ENCODE measurements around the gene CINP. TPM values are rescaled to one million over a fixed set of nuclear protein-coding genes. Genes with fewer than 3 reads are reported as not detected.

The CINP gene
- total and polyA plus RNA-seq, 9 of the 15 experiments (the other 6 are each of a cell fraction or from before 2014, with no cell fraction given) = 36.3 to 63.2 (median 43.7) TPM

- TF ChIP-seq GABPB1 (CRISPR knock-in tag; IDR thresholded peaks at IDR 0.05) (peak; percentile 41; the same call in 1 of the 2 replicates), NR2C2 (CRISPR knock-in tag; IDR thresholded peaks at IDR 0.05) (0 out of 2 replicates have a peak, but pooled peaks have one; percentile 21), NR2C2 (tag; IDR thresholded peaks at IDR 0.05) (no peak), HNRNPLL (IDR thresholded peaks at IDR 0.05; ENCODE audit: low read depth, low read length, poor library complexity, severe bottlenecking) (peak; percentile 38), MITF (IDR thresholded peaks at IDR 0.05) (no peak), PHTF2 (CRISPR knock-in tag; IDR thresholded peaks at IDR 0.05) (no peak), TOE1 (IDR thresholded peaks at IDR 0.05; ENCODE audit: borderline replicate concordance) (peak; percentile 45; the same call in 1 of the 2 replicates), TOE1 (CRISPR knock-in tag; IDR thresholded peaks at IDR 0.05; ENCODE audit: borderline replicate concordance, low read depth) (no peak), ZNF449 (CRISPR knock-in tag; IDR thresholded peaks at IDR 0.05) (no peak), ZBTB40 (IDR thresholded peaks at IDR 0.05) (no peak), ZBTB40 (CRISPR knock-in tag; IDR thresholded peaks at IDR 0.05) (no peak), ZNF124 (CRISPR knock-in tag; IDR thresholded peaks at IDR 0.05) (no peak), ZNF77 (CRISPR knock-in tag; IDR thresholded peaks at IDR 0.05) (no peak), HOMEZ (CRISPR knock-in tag; IDR thresholded peaks at IDR 0.05) (no peak)
Measured at GRCh38 chr14:102314242-102315011, 48.3 kb downstream of the CINP start (continued).
